ENCODE data around the gene GK2.

- TF ChIP-seq, protein P1, sequence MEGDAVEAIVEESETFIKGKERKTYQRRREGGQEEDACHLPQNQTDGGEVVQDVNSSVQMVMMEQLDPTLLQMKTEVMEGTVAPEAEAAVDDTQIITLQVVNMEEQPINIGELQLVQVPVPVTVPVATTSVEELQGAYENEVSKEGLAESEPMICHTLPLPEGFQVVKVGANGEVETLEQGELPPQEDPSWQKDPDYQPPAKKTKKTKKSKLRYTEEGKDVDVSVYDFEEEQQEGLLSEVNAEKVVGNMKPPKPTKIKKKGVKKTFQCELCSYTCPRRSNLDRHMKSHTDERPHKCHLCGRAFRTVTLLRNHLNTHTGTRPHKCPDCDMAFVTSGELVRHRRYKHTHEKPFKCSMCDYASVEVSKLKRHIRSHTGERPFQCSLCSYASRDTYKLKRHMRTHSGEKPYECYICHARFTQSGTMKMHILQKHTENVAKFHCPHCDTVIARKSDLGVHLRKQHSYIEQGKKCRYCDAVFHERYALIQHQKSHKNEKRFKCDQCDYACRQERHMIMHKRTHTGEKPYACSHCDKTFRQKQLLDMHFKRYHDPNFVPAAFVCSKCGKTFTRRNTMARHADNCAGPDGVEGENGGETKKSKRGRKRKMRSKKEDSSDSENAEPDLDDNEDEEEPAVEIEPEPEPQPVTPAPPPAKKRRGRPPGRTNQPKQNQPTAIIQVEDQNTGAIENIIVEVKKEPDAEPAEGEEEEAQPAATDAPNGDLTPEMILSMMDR (IDR thresholded peaks at IDR 0.05; ENCODE audit: poor library complexity, severe bottlenecking), result no peak
- no peak for TF ChIP-seq POLR2AphosphoS5 (IDR thresholded peaks at IDR 0.05)
- TF ChIP-seq EP300 (conservative IDR thresholded peaks at IDR 0.05; ENCODE audit: poor library complexity, severe bottlenecking), result no peak
Observed at GRCh38 chr4:79362626-79363025, 45.4 kb downstream of the GK2 start.

All from neural cell (in vitro differentiated cells).